A549 (cell line): ENCODE results near the gene ATP2C1. TPM values are rescaled to one million over a fixed set of nuclear protein-coding genes. Genes with fewer than 3 reads are reported as not detected.

Source experiments
- ATAC-seq, 2 experiments: fragments of 200-7000 bp in 1 of 2; fragments of >200 bp in 1 of 2; cut with Nextera tagmentation in 1 of 2; cut with Tn5 transposase in 1 of 2; 3 replicates each; pipeline versions ENCODE4 v1.8.0 to v1.9.1; 2018 to 2020; ENCODE audit warnings: mild to moderate bottlenecking in 1 of 2, moderate library complexity in 1 of 2
- CTCF ChIA-PET: fragments of 300-600 bp; sonication (Branson Sonifier 250); formaldehyde crosslinking; extraction: SDS; loops from one replicate; lab custom pipeline; 2021; ENCODE audit warnings: antibody characterized with exemption, inconsistent platforms; lab: Yijun Ruan, JAX
- POLR2A ChIA-PET: fragments of 350-600 bp; formaldehyde crosslinking; extraction: SDS; loops from one replicate; lab custom pipeline; 2021; ENCODE audit warnings: antibody characterized with exemption, inconsistent platforms; lab: Yijun Ruan, JAX
- DNase-seq, 2 experiments: peaks; one replicate each; pipeline versions ENCODE4 v3.0.0 to v3.0.0-alpha.2; 2011 to 2016; ENCODE audit warnings: low read depth in 1 of 2, low spot score in 1 of 2
- FAIRE-seq: peaks from 2 replicates; lab custom pipeline; 2011; peaks lifted over from hg19 to GRCh38; lab: Jason Lieb, UNC
- H3K27ac ChIP-seq, 2 experiments: fragments of >200 bp; sonication (Bioruptor Twin); formaldehyde crosslinking; 3 replicates each; pipeline ENCODE4 v1.5.1; 2016 to 2017
- H3K4me1 ChIP-seq: fragments of >200 bp; sonication (Bioruptor Twin); formaldehyde crosslinking; 3 replicates; pipeline ENCODE4 v1.6.1; 2016
- H3K4me2 ChIP-seq: fragments of >200 bp; sonication (Bioruptor Twin); formaldehyde crosslinking; 3 replicates; pipeline ENCODE4 v1.6.1; 2016
- H3K4me3 ChIP-seq: fragments of >200 bp; sonication (Bioruptor Twin); formaldehyde crosslinking; 3 replicates; pipeline ENCODE4 v1.5.1; 2016
- H3K9me3 ChIP-seq: fragments of >200 bp; sonication (Bioruptor Twin); formaldehyde crosslinking; 3 replicates; pipeline ENCODE4 v1.6.1; 2016
- ATOH8 ChIP-seq: fragments of 250-450 bp; sonication (Bioruptor Pico); IDR thresholded peaks from 2 replicates; pipeline ENCODE4 v1.5.0; 2020; ENCODE audit warnings: low read depth, mild to moderate bottlenecking, moderate library complexity
- CEBPB ChIP-seq, 2 experiments: fragments of >200 bp in 1 of 2; sonication (Bioruptor Twin) in 1 of 2; formaldehyde crosslinking in 1 of 2; IDR thresholded peaks; 2 replicates each; pipeline ENCODE4 v1.6.1; 2012 to 2016
- CHD2 ChIP-seq: fragments of 150-350 bp; IDR thresholded peaks from 2 replicates; pipeline ENCODE4 v1.6.1; 2014; ENCODE audit warnings: low read length; ENCODE audit not compliant: partially characterized antibody
- CHD4 ChIP-seq: fragments of 200-600 bp; sonication (generic); IDR thresholded peaks from 2 replicates; pipeline ENCODE4 v1.6.1; 2016; ENCODE audit warnings: antibody characterized with exemption, mild to moderate bottlenecking, borderline replicate concordance
- FOSB ChIP-seq: fragments of 250-450 bp; sonication (Bioruptor Pico); IDR thresholded peaks from 2 replicates; pipeline ENCODE4 v1.5.0; 2020; ENCODE audit warnings: mild to moderate bottlenecking, moderate library complexity
- FOSL2 ChIP-seq, 2 experiments: fragments of 450-650 bp in 1 of 2; fragments of >200 bp in 1 of 2; sonication (Bioruptor Twin) in 1 of 2; formaldehyde crosslinking; IDR thresholded peaks; 2 replicates each; pipeline versions ENCODE4 v1.5.0 to v1.6.1; 2016 to 2020; ENCODE audit warnings: mild to moderate bottlenecking in 1 of 2, moderate library complexity in 1 of 2
- HDAC2 ChIP-seq: fragments of 200-600 bp; sonication (generic); IDR thresholded peaks from 2 replicates; pipeline ENCODE4 v1.6.1; 2016
- HES2 ChIP-seq: fragments of >200 bp; sonication (Bioruptor Twin); formaldehyde crosslinking; IDR thresholded peaks from 2 replicates; pipeline ENCODE4 v1.6.1; 2016
- JUN ChIP-seq, 2 experiments: fragments of >200 bp; sonication (Bioruptor Twin); formaldehyde crosslinking; IDR thresholded peaks; 2 replicates in 1 of 2; 3 replicates in 1 of 2; pipeline ENCODE4 v1.6.1; 2016 to 2017
- JUNB ChIP-seq: fragments of >200 bp; sonication (Bioruptor Twin); formaldehyde crosslinking; IDR thresholded peaks from 2 replicates; pipeline ENCODE4 v1.6.1; 2016
- MAFK ChIP-seq: fragments of 450-650 bp; IDR thresholded peaks from 2 replicates; pipeline ENCODE4 v1.6.1; 2014; ENCODE audit not compliant: partially characterized antibody
- NPAS2 ChIP-seq: fragments of 250-450 bp; sonication (Bioruptor Pico); IDR thresholded peaks from 2 replicates; pipeline ENCODE4 v1.8.0; 2022; ENCODE audit warnings: mild to moderate bottlenecking, moderate library complexity, borderline replicate concordance
- PBX3 ChIP-seq: IDR thresholded peaks from 2 replicates; pipeline ENCODE4 v1.6.1; 2012
- PHF8 ChIP-seq: fragments of 200-600 bp; sonication (generic); IDR thresholded peaks from 2 replicates; pipeline ENCODE4 v1.6.1; 2016; ENCODE audit warnings: low read depth, mild to moderate bottlenecking, antibody characterized with exemption, moderate library complexity, borderline replicate concordance
- RCOR1 ChIP-seq: fragments of 150-350 bp; IDR thresholded peaks from 2 replicates; pipeline ENCODE4 v1.6.1; 2014; ENCODE audit warnings: antibody characterized with exemption, low read length, low read depth
- ZFP36 ChIP-seq: fragments of 450-650 bp; IDR thresholded peaks from 2 replicates; pipeline ENCODE4 v1.6.1; 2014; ENCODE audit warnings: borderline replicate concordance; ENCODE audit not compliant: partially characterized antibody
- WGBS: methylation state at CpG from one replicate; pipeline ENCODE4 v1.1.6; 2017; ENCODE audit errors: missing lambda C conversion rate; 5-methylcytosine and 5-hydroxymethylcytosine counted together
- polyA plus RNA-seq, 4 experiments: library from polyadenylated mRNA; depleted of rRNA in 3 of 4; stranded (reverse); fragments of >200 nt; fragmentation: RNase III in 1 of 4; extraction: RNeasy Plus Mini Kit Qiagen cat#74134 plus additional on column Dnase treatment in 1 of 4; gene quantifications; 2 replicates in 3 of 4; 3 replicates in 1 of 4; pipeline ENCODE4 v1.2.3, GENCODE V29; 2011 to 2017
- TF ChIP-seq, protein P1 (sequence below): fragments of 250-450 bp; sonication (Bioruptor Pico); IDR thresholded peaks from 2 replicates; pipeline ENCODE4 v1.5.0; 2021; ENCODE audit warnings: mild to moderate bottlenecking, moderate library complexity, borderline replicate concordance

ATP2C1 gene
- polyA plus RNA-seq, 2 of the 4 experiments (the other 2 are of a cell fraction): 48.1 to 74.3 TPM

DNA sequence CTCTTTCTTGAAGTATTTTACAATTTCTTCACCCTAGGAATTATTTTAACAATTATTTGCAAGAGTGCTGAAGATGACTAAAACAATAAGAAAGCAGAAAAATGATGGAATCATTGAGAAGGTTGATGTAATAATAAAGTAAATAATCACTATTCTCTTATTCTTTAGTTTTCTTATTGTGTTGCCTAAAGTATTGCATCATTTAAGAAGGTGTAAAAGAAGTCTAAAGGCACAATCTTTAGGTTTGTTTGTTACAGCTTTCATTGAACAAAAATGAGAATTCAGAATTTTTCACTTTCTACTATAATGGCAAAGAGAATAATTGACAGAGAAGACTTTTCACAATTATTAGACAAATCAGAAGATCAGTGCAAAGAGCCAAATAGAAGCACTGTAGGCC, 67.6 kb downstream of the ATP2C1 start:
- no peak for ATAC-seq
- no peaks in the 10 kb centered on the region for H3K9me3 ChIP-seq
- no peak overlapping the region for H3K4me2 ChIP-seq
- TF ChIP-seq CHD2 (no peak), RCOR1 (no peak), ATOH8 (CRISPR knock-in tag) (no peak), NPAS2 (CRISPR knock-in tag) (no peak), FOSB (CRISPR knock-in tag) (no peak), HES2 (no peak), MAFK (no peak)
- TF ChIP-seq, all 56 proteins: peak for 0
- no peak for FAIRE-seq
- ChIA-PET CTCF (interaction anchor here (0.7 kb wide), 1 partner anchor 68 kb away, joined by 3 read pairs; no protein-coding TSS in a partner anchor), POLR2A (no interaction called here)
- Histone ChIP-seq H3K27ac (no peak overlapping the region), H3K4me1 (peaks cover 21% of the 10 kb centered on the region), H3K4me3 (no peak overlapping the region)
- DNase-seq: no peak

DNA sequence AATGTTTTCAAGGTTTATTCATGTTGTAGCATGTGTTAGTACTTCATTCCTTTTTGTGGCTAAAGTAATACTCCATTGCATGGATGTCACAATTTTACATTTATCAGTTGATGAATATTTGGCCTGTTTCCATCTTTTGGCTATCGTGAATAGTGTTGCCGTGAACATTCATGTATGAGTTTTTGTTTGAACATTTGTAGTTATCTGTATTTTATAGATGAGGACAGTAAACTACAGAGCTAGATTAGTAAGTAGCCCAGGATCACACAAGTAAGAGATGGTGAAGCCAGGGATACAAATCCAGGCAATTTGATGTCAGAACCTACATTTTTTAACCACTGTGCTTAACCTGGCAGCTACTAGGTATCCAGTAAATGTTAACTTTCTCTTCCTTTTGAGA, 69.6 kb downstream of the ATP2C1 start:
- peak overlapping the region; percentile 62 for H3K4me2 ChIP-seq
- ATAC-seq: peak in 1 of 2 experiments; percentile 19; a peak in 1 of 6 replicates

GRCh38 chr3:130963878-130964277, 70.0 kb downstream of the ATP2C1 start:
- POLR2A ChIA-PET: interaction anchor here (0.6 to 1.0 kb wide), 2 partner anchors 27 to 70 kb away, joined by 4 to 8 read pairs; partner anchors contain the start of gene ATP2C1

More for the DNA sequence above, 69.6 kb downstream of the ATP2C1 start:
- H3K4me1 ChIP-seq: peaks cover 24% of the 10 kb centered on the region
- peak overlapping the region; percentile 61 to 67; a peak in 5 of 6 replicates for H3K27ac ChIP-seq
- ChIA-PET CTCF (interaction anchor here (0.8 kb wide), 1 partner anchor 70 kb away, joined by 3 read pairs; no protein-coding TSS in a partner anchor), POLR2A (interaction anchor here (0.6 to 1.0 kb wide), 2 partner anchors 27 to 70 kb away, joined by 4 to 8 read pairs; partner anchors contain the start of gene ATP2C1)
- no peak for DNase-seq
- no peak overlapping the region for H3K4me3 ChIP-seq
- no peak for FAIRE-seq
- no peaks in the 10 kb centered on the region for H3K9me3 ChIP-seq
- TF ChIP-seq HDAC2 (no peak), ZFP36 (no peak)
- TF ChIP-seq, protein P1, sequence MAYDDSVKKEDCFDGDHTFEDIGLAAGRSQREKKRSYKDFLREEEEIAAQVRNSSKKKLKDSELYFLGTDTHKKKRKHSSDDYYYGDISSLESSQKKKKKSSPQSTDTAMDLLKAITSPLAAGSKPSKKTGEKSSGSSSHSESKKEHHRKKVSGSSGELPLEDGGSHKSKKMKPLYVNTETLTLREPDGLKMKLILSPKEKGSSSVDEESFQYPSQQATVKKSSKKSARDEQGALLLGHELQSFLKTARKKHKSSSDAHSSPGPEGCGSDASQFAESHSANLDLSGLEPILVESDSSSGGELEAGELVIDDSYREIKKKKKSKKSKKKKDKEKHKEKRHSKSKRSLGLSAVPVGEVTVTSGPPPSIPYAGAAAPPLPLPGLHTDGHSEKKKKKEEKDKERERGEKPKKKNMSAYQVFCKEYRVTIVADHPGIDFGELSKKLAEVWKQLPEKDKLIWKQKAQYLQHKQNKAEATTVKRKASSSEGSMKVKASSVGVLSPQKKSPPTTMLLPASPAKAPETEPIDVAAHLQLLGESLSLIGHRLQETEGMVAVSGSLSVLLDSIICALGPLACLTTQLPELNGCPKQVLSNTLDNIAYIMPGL (CRISPR knock-in tag): no peak
- TF ChIP-seq, all 56 proteins: peak for 0
- WGBS: 40% methylated on average over 2 of the region's 2 CpGs

More at GRCh38 chr3:130963878-130964277, 70.0 kb downstream of the ATP2C1 start:
- CTCF ChIA-PET: interaction anchor here (0.8 kb wide), 1 partner anchor 71 kb away, joined by 3 read pairs; no protein-coding TSS in a partner anchor
- no peak overlapping the region for H3K4me3 ChIP-seq
- peak overlapping the region; percentile 61 to 67; a peak in 5 of 6 replicates for H3K27ac ChIP-seq
- H3K4me1 ChIP-seq: peaks cover 24% of the 10 kb centered on the region
- peak overlapping the region; percentile 62 for H3K4me2 ChIP-seq
- H3K9me3 ChIP-seq: no peaks in the 10 kb centered on the region
- TF ChIP-seq JUN (IDR thresholded peaks at IDR 0.05): peak in 1 of 2 experiments; percentile 40; a peak in 1 of 5 replicates
- TF ChIP-seq HES2: peak; percentile 48; the same call in 1 of the 2 replicates
- no peak for TF ChIP-seq PBX3
- peak; percentile 72 for TF ChIP-seq JUNB
- TF ChIP-seq CEBPB (IDR thresholded peaks at IDR 0.05): peak; percentile 77 to 83
- TF ChIP-seq PHF8: no peak
- TF ChIP-seq FOSL2 (IDR thresholded peaks at IDR 0.05): no peak
- TF ChIP-seq FOSL2 (CRISPR knock-in tag; IDR thresholded peaks at IDR 0.05): peak; percentile 85
- TF ChIP-seq CHD4: no peak
- TF ChIP-seq, protein P1 (CRISPR knock-in tag): no peak
- ATAC-seq (peak; percentile 80 to 89), FAIRE-seq (no peak), DNase-seq (peak; percentile 3 to 75)
- WGBS: 41% methylated on average over 3 of the region's 3 CpGs
